ENCODE results near the gene ZNF268.

Gene ZNF268

DNA sequence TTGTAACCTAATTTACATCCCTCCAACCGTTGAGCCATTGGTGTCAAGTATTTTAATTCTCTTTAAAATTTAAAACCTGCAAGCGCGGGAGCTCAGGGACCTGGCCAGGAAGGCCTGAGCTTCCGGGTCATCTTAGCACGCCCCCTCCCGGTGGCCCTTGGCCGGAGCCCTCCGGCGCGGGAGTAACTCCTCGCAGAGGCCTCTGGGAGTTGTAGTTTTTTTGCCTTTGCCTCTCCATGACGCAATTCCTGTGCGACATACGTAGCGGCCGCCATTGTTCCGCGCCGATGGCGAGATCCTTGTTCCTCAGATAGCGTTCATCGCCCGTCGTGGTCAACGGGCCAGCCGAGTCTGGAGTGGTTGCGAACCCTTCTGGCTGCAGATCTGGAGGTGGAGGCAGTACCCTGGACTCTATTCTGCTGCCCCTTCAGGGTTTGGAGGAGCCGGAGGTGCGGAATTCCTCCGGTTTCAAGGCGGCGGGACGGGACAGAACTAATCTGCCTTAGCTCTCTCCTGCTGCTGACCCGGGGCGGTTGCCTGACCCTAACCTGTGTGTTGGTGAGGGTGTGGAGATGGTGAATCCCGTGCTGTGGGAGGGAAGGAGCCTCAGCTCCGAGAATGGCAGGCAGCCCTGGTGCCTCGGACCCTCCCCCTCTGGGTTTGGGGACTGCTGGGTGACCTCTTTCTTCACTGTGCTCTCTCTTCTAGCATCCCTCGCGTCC is at the start of gene ZNF268:
Gene ZNF268 (plus strand): TSS at position 258 of the 722 bp plus-strand sequence. CDS start 503 bp downstream, outside the sequence.
- peak; percentile 83 to 84 for DNase-seq (ENCODE audit: low read depth in 2 of 2)

DNA sequence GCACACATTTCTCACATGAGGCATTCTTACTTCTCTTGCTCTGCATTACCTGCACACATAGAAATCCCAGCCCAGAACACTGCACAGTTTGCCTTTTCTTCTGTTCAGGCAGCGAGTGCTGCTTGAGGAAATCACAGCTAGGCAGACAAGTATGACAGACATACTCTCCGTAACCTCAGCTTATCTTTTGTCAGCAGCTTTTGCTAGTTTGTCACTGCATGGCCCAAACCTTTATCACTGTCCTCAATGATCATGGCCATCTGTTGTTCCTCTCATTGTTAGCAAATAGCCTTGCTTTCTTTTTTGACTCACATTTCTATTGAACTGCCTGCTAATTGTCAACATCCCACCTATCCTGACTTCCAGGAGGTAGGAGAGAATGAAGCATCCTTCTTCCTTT is 45.5 kb upstream of the ZNF268 start:
- DNase-seq (ENCODE audit: low read depth in 2 of 2): no peak

DNA sequence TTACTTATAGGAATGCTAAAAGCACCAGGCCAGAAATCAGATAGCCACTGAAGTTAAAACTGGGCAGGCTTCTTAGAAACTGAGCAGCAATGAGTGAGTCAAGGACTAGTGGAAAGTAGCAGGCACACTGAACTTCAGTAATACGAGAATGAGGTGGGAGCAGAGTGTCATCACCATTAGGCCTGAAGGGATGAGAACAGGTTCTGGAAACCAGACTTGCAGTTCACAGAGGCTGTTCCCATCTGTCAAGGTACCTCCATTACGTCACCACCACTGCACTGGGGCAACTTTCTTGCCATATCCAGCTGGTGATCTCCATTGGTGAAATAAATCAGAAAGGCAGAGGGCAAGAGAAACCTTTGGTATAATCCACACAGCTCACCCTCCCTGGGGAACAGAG is 35.3 kb upstream of the ZNF268 start:
- DNase-seq (ENCODE audit: low read depth in 2 of 2): no peak

DNA sequence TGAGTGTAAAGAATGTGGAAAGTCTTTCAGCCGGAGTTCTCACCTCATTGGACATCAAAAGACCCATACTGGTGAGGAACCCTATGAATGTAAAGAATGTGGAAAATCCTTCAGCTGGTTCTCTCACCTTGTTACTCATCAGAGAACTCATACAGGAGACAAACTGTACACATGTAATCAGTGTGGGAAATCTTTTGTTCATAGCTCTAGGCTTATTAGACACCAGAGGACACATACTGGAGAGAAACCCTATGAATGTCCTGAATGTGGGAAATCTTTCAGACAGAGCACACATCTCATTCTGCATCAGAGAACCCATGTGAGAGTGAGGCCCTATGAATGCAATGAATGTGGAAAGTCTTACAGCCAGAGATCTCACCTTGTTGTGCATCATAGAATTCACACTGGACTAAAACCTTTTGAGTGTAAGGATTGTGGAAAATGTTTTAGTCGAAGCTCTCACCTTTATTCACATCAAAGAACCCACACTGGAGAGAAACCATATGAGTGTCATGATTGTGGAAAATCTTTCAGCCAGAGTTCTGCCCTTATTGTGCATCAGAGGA is 25.1 kb upstream of the ZNF268 start:
- DNase-seq (ENCODE audit: low read depth in 2 of 2): no peak

DNA sequence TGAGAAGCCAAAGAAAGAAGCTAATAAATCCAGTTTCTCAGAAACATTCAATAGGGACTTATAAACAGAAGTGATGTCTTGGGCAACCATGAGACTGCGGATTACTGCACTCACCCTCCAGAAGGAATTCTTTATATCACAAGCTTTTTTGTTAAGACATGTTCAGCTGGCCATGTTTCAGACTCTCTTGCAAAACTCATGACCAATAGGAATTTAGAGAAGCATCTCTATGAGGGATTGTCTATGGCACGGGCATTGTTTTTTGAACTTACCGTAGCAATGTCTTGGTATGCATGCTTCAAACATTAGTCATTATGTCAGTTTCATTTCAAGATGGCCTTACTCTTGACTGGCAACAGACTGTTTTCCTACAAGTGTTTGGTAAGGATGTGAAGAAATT is 15.5 kb upstream of the ZNF268 start:
- no peak for DNase-seq (ENCODE audit: low read depth in 2 of 2)

DNA sequence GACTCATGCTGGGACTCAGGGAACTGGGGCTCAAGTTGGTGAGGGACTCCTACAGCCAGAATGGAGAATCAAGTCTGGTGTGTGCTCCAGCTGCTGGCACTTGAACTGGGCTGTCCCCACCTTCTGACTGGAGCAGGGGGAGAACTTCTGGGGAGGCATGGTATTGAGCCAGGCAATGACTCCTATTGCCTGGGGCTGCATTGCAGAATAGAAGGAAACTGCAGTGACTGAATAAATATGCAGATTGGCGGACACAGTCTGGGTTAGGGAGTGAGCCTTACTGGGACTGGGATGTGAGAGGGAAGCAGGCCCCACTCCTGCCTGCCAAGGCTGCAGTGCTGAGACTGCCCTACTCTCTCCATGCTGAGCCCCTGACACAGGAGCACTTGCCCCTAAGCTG is 8.8 kb upstream of the ZNF268 start:
- no peak for DNase-seq (ENCODE audit: low read depth in 2 of 2)

DNA sequence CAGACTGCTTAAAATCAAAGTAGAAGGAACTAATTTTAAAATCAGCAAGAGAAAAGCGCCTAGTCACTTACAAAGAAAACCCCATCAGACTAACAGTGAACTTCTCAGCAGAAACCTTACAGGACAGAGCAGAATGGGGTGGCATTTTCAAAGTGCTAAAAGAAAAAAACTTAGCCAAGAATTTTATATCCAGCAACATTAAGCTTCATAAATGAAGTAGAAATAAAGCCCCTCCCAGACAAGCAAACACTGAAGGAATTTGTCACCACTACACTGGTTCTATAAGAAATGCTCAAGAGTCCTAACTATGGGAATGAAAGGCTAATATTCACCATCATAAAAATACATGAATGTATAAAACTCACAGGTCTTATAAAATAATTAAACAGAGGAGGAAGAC is 6.4 kb upstream of the ZNF268 start:
- no peak for DNase-seq (ENCODE audit: low read depth in 2 of 2)

DNA sequence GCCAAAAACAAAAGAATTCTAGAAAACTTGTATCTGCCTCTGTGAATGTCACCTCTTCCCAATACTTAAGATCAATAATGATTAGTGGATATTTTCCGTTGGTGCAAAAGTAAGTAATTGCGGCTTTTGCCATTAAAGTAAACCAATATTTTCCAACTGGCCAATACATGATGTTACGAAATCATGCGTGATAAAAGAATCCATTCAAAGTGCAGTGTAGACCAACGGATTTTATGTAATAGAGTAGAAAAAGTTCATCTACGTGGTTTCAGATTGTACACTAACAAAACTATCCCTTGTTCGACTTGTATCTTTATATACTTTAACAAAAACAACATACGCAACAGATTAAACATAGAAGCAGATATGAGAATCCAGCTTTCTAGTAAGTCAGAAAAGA is 626 bp upstream of the ZNF268 start:
- DNase-seq (ENCODE audit: low read depth in 2 of 2): no peak

DNA sequence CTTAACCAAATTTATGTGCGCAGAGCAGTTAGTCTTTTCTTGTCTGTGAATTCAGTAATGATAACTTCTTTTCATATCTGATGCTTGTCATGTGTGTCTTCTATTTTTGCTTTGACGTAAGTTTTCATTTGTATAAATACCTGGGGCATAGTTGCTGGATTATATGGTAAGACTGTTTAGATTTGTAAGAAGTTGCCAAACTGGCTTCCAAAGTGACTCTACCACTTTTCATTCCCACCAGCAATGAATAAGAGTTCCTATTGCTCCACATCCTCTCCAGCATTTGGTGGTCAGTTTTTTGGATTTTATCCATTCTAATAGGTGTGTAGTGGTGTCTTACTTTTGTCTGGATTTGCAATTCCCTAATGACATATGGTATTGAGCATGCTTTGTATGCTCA is 8.9 kb downstream of the ZNF268 start:
- no peak for DNase-seq (ENCODE audit: low read depth in 2 of 2)

DNA sequence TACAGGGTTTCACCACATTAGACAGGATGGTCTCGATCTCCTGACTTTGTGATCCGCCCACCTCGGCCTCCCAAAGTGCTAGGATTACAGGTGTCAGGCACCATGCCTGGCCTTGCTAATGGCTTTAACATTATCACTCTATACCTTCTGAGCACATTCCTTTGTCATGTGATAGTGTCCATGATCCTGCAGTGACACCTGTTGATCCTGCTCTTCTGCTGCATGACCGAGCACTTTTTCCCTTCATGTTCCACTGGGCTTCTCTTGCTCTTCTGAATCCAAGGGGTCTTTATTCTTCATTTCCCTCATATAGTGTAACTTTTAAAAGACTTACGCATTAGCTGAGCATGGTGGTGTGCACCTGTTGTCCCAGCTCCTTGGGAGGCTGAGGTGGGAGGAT is 11.6 kb downstream of the ZNF268 start:
- DNase-seq (ENCODE audit: low read depth in 2 of 2): no peak

DNA sequence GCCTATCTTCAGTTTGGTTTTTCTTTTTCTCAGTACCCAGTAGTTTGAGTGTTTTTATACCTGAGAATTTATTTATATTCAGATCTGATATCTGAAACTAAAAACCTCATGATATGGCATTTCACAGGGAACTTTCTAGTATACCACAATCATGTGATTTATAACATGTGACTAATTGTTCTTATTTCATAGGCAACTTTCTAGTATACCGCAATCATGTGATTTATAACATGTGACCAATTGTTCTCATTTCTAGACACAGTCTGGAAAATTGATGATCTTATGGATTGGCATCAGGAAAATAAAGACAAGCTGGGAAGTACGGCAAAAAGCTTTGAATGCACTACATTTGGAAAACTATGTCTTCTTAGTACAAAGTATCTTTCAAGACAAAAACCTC is 20.6 kb downstream of the ZNF268 start:
- no peak for DNase-seq (ENCODE audit: low read depth in 2 of 2)

DNA sequence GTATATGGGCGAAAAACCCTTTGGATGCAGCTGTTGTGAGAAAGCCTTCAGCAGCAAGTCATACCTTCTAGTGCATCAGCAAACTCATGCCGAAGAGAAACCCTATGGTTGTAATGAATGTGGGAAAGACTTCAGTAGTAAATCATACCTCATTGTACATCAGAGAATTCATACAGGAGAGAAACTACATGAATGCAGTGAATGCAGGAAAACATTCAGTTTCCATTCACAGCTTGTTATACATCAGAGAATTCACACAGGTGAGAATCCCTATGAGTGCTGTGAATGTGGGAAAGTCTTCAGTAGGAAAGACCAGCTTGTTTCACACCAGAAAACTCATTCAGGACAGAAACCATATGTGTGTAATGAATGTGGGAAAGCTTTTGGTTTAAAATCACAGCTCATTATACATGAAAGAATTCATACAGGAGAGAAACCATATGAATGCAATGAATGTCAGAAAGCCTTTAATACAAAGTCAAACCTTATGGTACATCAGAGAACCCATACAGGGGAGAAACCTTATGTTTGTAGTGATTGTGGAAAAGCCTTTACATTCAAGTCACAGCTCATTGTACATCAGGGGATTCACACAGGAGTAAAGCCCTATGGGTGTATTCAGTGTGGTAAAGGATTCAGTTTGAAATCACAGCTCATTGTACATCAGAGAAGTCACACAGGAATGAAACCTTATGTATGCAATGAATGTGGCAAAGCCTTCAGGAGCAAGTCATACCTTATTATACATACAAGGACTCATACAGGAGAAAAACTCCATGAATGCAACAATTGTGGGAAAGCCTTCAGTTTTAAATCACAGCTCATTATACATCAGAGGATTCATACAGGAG is 21.4 kb downstream of the ZNF268 start:
- DNase-seq (ENCODE audit: low read depth in 2 of 2): no peak

DNA sequence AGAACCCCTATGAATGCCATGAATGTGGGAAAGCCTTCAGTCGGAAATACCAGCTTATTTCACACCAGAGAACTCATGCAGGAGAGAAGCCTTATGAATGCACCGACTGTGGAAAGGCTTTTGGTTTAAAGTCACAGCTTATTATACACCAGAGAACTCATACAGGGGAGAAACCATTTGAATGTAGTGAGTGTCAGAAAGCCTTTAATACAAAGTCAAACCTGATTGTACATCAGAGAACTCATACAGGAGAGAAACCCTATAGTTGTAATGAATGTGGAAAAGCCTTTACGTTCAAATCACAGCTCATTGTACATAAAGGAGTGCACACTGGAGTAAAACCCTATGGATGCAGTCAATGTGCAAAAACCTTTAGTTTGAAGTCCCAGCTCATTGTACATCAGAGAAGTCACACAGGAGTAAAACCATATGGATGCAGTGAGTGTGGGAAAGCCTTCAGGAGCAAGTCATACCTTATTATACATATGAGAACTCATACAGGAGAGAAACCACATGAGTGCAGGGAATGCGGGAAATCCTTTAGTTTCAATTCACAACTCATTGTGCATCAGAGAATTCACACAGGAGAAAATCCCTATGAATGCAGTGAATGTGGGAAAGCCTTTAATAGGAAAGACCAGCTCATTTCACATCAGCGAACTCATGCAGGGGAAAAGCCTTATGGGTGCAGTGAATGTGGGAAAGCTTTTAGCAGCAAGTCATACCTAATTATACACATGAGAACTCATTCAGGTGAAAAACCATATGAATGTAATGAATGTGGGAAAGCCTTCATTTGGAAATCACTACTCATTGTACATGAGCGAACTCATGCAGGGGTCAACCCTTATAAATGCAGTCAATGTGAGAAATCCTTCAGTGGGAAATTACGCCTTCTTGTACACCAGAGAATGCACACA is 22.3 kb downstream of the ZNF268 start:
- no peak for DNase-seq (ENCODE audit: low read depth in 2 of 2)

DNA sequence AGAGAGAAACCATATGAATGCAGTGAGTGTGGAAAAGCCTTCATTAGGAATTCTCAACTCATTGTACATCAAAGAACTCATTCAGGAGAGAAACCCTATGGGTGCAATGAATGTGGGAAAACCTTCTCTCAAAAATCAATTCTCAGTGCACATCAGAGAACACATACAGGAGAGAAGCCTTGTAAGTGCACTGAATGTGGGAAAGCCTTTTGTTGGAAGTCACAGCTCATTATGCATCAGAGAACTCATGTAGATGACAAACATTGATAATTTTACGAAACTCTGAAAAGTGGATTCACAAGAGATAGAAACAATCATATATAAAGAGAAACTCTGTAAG is 22.9 kb downstream of the ZNF268 start:
- DNase-seq (ENCODE audit: low read depth in 2 of 2): no peak

DNA sequence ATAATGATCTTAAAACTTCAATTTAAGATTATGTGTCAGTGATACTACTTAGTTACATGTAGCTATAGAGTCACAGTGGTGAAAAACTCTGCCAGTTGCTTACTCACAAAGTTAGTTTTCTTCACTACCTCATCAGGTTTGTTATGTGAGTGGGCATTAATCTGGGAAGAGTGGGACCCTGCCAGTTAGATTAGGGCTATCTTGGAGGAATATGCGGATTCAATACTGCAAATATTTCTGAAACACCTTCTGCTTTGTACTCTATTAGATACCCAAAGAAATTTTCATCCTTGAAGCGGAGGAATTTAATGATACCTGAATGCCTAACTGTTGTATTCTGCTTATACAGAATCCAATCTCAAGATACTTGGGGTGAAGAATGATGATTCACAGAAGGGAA is 25.1 kb downstream of the ZNF268 start:
- DNase-seq (ENCODE audit: low read depth in 2 of 2): no peak

DNA sequence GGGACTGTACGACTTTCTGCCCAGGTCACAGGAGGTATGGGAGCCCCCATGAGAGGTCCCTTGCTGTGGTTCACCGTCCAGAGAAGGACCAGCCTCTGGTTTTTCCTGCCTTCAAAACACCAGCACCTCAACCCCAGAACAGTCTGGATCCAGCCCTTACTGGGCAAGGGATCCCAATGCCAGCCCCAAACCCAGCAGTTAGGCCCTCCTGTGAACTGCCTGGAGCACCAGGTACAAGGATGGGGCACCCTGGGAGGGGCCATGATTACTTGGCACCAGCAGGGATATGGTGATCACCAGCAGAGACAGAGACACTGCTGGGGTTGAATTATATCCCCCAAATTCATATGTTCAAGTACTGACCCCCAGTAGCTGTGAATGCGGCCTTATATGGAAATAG is 34.4 kb downstream of the ZNF268 start:
- DNase-seq (ENCODE audit: low read depth in 2 of 2): no peak

DNA sequence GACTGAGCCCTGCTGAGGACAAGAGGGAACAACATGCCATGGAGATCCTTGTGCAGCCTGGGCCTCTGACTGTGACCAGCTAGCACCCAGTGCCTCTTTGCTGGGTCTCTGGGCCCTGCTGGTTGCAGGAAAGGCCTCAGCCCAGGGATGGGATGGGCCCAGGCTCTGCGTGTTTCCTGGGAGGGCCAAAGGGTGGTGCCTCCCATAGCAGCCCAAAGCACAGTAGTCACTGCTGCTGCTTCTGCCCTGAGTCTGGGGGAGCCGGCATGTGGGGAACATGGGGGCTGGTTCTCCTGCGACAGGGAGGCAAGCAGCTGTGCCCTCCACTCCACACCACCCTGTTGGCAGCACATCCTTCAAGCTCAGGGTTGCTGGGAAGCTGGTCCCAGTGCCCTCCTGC is 35.9 kb downstream of the ZNF268 start:
- DNase-seq (ENCODE audit: low read depth in 2 of 2): no peak

DNA sequence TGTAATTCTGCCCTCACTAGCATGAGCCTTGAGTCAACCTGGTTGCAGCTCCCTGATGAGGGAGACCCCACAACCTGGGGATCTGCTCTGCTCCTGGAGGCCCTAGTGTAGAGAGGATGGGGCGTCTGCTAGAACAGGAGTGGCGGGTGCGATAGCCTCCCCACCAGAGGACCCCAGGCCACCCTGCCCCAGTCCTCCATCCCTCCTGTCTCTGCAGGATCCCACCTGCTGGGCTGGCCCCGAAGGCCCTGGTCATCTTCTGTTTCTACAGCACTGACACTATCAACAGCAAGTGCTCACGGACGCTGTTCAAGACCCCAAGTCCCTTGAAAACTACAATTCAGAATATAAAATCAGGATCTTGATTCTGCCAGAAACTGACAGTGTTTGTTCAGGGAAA is 39.2 kb downstream of the ZNF268 start:
- DNase-seq (ENCODE audit: low read depth in 2 of 2): no peak

DNA sequence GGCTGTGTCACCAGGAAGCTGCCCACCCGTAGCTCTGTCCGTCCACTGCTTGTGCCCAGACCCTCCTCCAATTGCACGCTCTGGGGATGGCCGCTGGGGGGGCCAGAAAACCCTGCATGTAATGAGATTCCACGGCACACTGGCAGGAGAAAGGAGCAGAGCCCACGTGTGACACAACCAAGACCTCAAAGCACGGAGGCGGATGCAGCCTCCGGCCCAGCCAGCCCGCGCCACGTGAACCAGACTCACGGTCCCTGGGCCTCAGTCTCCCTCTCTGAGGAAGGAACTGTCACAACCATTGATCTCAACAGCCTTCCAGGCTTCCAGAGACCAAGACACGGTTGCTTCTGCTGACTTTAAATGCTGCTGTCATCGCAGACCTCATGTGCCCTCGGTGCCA is 39.9 kb downstream of the ZNF268 start:
- no peak for DNase-seq (ENCODE audit: low read depth in 2 of 2)

DNA sequence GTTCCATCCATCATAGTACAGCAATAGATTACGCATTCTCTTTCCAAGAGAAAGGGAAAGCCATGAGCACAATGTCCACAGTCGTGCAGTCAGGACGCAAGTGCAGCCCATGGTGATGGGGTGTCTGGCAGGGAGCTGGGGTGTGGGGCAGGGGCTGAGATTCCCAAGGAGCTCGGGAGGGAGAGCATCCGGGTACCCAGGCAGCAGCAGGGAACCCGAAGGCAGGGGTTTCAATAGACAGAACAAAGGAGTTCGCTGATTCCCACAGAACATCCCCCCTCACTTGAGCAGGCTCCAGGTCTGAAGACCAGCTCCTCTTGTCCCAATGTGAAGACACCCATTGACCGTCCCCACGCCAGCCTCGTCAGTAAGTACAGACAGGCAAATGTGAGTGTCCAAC is 40.9 kb downstream of the ZNF268 start:
- DNase-seq (ENCODE audit: low read depth in 2 of 2): no peak

DNA sequence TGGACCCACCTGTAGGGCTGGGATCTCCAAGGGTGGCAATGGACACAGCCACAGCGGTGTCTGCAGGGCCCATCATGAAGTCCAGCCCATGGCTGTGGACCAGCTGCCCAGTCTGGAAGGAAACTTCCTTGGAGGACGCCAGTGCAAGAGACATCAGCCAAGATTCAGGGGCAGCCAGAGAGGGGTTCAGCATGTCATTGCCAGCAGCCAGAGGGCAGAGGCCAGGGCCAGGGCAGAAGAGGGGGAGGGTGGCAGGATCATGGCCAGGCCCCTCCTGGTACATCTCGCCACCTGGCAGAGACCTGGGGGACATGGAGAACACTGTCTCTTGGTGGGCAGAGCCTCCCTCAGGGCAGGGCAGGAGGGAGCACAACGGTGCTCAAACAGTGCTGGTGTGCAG is 44.2 kb downstream of the ZNF268 start:
- DNase-seq (ENCODE audit: low read depth in 2 of 2): no peak

DNA sequence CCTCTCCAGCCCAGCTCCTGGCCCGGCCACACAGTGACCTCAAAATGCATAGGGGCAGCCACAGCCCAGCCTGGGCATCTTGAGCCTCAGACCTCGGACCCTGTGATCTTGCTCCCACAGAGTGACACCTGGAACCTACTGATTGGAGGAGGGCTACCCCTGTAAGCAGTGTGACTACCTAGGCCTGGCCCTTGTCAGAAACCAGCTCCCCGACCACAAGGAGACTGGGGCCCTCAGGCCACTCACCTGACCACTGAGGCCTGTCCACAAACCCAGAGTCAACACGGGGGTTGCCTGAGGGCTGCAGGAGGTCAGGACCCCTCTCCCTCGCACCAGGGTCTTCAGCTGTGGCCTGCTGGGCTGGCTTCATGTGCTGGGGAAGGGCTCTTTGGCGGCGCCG is 45.4 kb downstream of the ZNF268 start:
- DNase-seq (ENCODE audit: low read depth in 2 of 2): no peak

Measured in stimulated activated CD8-positive, alpha-beta memory T cell treated with anti-CD3 and anti-CD28 coated beads, Interleukin-15, amount 100 ng/mL, for 48 hours (primary cell).